Right lobe of liver (tissue), 4 donors: ENCODE results near the gene CTSW.

Experiments
- CTCF ChIP-seq, 4 donors: fragments of 200-600 bp in 3 of 4; fragments of 450-650 bp in 1 of 4; IDR thresholded peaks; one replicate each; pipeline versions ENCODE4 v1.5.1 to v1.8.0; 2016 to 2022; ENCODE audit warnings: antibody characterized with exemption in 4 of 4, mild to moderate bottlenecking in 2 of 4
- POLR2A ChIP-seq: fragments of 450-650 bp; IDR thresholded peaks from one replicate; pipeline ENCODE4 v1.6.1; 2017; ENCODE audit warnings: antibody characterized with exemption, mild to moderate bottlenecking
- donor health status: DM: no; HTN: no; CAD: no.
- donor health status: DM: no; HTN: no; CAD: no.
- donor health status: DM: no; HTN: yes; CAD: no.

- no peak for TF ChIP-seq POLR2A
- TF ChIP-seq CTCF (IDR thresholded peaks at IDR 0.05): no peak
Measured at GRCh38 chr11:65883786-65884715, 4.4 kb downstream of the CTSW start.
